SK-N-SH (cell line): ENCODE results near the gene FADD.

Experiments
- POLR2AphosphoS5 ChIP-seq: IDR thresholded peaks from 2 replicates; pipeline ENCODE4 v1.6.1; 2012; ENCODE audit warnings: low read depth, low read length
- RAD21 ChIP-seq: IDR thresholded peaks from 2 replicates; pipeline ENCODE4 v1.6.1; 2012; ENCODE audit warnings: mild to moderate bottlenecking, low read length
- RFX5 ChIP-seq: IDR thresholded peaks from 2 replicates; pipeline ENCODE4 v1.6.1; 2012; ENCODE audit warnings: mild to moderate bottlenecking, improper control_type of control experiment, low read length
- RXRA ChIP-seq: IDR thresholded peaks from 2 replicates; pipeline ENCODE4 v1.4.0; 2012; ENCODE audit warnings: low read depth, mild to moderate bottlenecking, borderline replicate concordance
- SIN3A ChIP-seq: IDR thresholded peaks from 2 replicates; pipeline ENCODE4 v1.6.1; 2012; ENCODE audit warnings: low read depth, mild to moderate bottlenecking, low read length, moderate library complexity, borderline replicate concordance
- TF ChIP-seq, protein P1 (sequence below): fragments of 200-600 bp; sonication (generic); IDR thresholded peaks from 2 replicates; pipeline ENCODE4 v1.6.1; 2017; ENCODE audit warnings: antibody characterized with exemption, mild to moderate bottlenecking, moderate library complexity
- TF ChIP-seq, protein P2 (sequence below): IDR thresholded peaks from 2 replicates; pipeline ENCODE4 v1.6.1; 2012; ENCODE audit warnings: mild to moderate bottlenecking, low read depth, low read length, moderate library complexity
- TF ChIP-seq, protein P3 (sequence below): fragments of 150-350 bp; IDR thresholded peaks from 2 replicates; pipeline ENCODE4 v1.6.1; 2016; ENCODE audit warnings: mild to moderate bottlenecking, low read depth, low read length
- TF ChIP-seq, protein P4 (sequence below): fragments of 150-350 bp; IDR thresholded peaks from 2 replicates; pipeline ENCODE4 v1.6.1; 2017; ENCODE audit warnings: antibody characterized with exemption, low read length, low read depth, borderline replicate concordance

DNA sequence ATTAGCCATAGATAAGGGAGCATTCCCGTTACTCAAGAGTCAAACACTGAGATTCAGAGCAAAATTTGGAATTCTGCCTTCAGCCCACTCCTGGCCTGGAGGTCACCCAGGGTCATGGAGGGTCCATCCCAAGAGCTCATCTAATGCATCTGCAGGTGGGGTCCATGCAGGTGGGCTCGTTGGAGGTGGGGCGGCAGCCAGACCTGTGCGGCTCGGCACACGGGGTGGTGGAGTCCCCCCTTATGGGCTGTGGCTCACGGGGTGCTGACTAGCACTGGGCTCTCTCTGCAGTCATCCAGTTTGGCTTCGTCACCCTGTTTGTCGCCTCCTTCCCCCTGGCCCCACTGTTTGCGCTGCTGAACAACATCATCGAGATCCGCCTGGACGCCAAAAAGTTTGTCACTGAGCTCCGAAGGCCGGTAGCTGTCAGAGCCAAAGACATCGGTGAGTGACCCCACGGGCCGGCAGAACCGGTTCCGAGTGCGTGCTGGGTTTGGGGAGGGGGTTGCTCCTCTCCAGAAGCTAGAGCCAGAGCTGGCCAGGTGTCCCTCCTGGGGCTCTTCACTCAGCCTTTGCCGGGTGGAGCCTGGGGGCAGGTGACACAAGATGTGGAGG is 32.4 kb upstream of the FADD start:
- no peak for TF ChIP-seq RXRA
- TF ChIP-seq, protein P1, sequence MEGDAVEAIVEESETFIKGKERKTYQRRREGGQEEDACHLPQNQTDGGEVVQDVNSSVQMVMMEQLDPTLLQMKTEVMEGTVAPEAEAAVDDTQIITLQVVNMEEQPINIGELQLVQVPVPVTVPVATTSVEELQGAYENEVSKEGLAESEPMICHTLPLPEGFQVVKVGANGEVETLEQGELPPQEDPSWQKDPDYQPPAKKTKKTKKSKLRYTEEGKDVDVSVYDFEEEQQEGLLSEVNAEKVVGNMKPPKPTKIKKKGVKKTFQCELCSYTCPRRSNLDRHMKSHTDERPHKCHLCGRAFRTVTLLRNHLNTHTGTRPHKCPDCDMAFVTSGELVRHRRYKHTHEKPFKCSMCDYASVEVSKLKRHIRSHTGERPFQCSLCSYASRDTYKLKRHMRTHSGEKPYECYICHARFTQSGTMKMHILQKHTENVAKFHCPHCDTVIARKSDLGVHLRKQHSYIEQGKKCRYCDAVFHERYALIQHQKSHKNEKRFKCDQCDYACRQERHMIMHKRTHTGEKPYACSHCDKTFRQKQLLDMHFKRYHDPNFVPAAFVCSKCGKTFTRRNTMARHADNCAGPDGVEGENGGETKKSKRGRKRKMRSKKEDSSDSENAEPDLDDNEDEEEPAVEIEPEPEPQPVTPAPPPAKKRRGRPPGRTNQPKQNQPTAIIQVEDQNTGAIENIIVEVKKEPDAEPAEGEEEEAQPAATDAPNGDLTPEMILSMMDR = no peak
- no peak for TF ChIP-seq RAD21
- TF ChIP-seq RFX5 = no peak
- TF ChIP-seq POLR2AphosphoS5 = no peak
- no peak for TF ChIP-seq SIN3A
- TF ChIP-seq, protein P2, sequence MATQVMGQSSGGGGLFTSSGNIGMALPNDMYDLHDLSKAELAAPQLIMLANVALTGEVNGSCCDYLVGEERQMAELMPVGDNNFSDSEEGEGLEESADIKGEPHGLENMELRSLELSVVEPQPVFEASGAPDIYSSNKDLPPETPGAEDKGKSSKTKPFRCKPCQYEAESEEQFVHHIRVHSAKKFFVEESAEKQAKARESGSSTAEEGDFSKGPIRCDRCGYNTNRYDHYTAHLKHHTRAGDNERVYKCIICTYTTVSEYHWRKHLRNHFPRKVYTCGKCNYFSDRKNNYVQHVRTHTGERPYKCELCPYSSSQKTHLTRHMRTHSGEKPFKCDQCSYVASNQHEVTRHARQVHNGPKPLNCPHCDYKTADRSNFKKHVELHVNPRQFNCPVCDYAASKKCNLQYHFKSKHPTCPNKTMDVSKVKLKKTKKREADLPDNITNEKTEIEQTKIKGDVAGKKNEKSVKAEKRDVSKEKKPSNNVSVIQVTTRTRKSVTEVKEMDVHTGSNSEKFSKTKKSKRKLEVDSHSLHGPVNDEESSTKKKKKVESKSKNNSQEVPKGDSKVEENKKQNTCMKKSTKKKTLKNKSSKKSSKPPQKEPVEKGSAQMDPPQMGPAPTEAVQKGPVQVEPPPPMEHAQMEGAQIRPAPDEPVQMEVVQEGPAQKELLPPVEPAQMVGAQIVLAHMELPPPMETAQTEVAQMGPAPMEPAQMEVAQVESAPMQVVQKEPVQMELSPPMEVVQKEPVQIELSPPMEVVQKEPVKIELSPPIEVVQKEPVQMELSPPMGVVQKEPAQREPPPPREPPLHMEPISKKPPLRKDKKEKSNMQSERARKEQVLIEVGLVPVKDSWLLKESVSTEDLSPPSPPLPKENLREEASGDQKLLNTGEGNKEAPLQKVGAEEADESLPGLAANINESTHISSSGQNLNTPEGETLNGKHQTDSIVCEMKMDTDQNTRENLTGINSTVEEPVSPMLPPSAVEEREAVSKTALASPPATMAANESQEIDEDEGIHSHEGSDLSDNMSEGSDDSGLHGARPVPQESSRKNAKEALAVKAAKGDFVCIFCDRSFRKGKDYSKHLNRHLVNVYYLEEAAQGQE = no peak
- TF ChIP-seq, protein P3, sequence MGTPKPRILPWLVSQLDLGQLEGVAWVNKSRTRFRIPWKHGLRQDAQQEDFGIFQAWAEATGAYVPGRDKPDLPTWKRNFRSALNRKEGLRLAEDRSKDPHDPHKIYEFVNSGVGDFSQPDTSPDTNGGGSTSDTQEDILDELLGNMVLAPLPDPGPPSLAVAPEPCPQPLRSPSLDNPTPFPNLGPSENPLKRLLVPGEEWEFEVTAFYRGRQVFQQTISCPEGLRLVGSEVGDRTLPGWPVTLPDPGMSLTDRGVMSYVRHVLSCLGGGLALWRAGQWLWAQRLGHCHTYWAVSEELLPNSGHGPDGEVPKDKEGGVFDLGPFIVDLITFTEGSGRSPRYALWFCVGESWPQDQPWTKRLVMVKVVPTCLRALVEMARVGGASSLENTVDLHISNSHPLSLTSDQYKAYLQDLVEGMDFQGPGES = no peak
- TF ChIP-seq, protein P4, sequence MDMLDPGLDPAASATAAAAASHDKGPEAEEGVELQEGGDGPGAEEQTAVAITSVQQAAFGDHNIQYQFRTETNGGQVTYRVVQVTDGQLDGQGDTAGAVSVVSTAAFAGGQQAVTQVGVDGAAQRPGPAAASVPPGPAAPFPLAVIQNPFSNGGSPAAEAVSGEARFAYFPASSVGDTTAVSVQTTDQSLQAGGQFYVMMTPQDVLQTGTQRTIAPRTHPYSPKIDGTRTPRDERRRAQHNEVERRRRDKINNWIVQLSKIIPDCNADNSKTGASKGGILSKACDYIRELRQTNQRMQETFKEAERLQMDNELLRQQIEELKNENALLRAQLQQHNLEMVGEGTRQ = no peak
